GM23338 (cell line): Measurements from ENCODE around the gene RHOF. TPM values are rescaled to one million over a fixed set of nuclear protein-coding genes. Genes with fewer than 3 reads are reported as not detected.

Source experiments
- ATAC-seq: fragments of 200-7000 bp; cut with Tn5 transposase; 3 replicates; pipeline ENCODE4 v1.9.1; 2020
- DNase-seq: peaks from one replicate; pipeline ENCODE4 v3.0.0-alpha.2; 2015; ENCODE audit warnings: low spot score
- H2AFZ ChIP-seq: fragments of 200-600 bp; sonication (generic); 2 replicates; pipeline ENCODE4 v1.8.0; 2016; ENCODE audit warnings: antibody characterized with exemption, mild to moderate bottlenecking, moderate library complexity
- H3F3A ChIP-seq: fragments of 200-600 bp; sonication (generic); replicated peaks from 2 replicates; pipeline ENCODE4 v1.8.0; 2017; ENCODE audit warnings: antibody characterized with exemption, mixed run types, low read depth
- H3K27ac ChIP-seq: fragments of 200-600 bp; sonication (generic); 2 replicates; pipeline ENCODE4 v1.6.1; 2016; ENCODE audit warnings: low read depth
- H3K27me3 ChIP-seq: fragments of 200-600 bp; sonication (generic); 2 replicates; pipeline ENCODE4 v1.8.0; 2016; ENCODE audit warnings: mild to moderate bottlenecking, mixed run types, moderate library complexity; ENCODE audit not compliant: insufficient read depth
- H3K36me3 ChIP-seq: fragments of 200-600 bp; sonication (generic); 2 replicates; pipeline ENCODE4 v1.8.0; 2016; ENCODE audit warnings: mild to moderate bottlenecking; ENCODE audit not compliant: insufficient read depth
- H3K4me1 ChIP-seq: fragments of 200-600 bp; sonication (generic); 2 replicates; pipeline ENCODE4 v1.8.0; 2016; ENCODE audit warnings: mild to moderate bottlenecking, moderate library complexity; ENCODE audit not compliant: insufficient read depth
- H3K4me2 ChIP-seq: fragments of 200-600 bp; sonication (generic); 2 replicates; pipeline ENCODE4 v1.7.1; 2017; ENCODE audit warnings: mixed run types
- H3K4me3 ChIP-seq: fragments of 200-600 bp; sonication (generic); 2 replicates; pipeline ENCODE4 v1.6.1; 2016; ENCODE audit warnings: mixed run types
- H3K79me2 ChIP-seq: fragments of 200-600 bp; sonication (generic); replicated peaks from 2 replicates; pipeline ENCODE4 v1.8.0; 2017; ENCODE audit warnings: mild to moderate bottlenecking; ENCODE audit not compliant: insufficient read depth
- H3K9me2 ChIP-seq: fragments of 200-600 bp; sonication (generic); 2 replicates; pipeline ENCODE4 v1.8.0; 2017; ENCODE audit not compliant: insufficient read depth
- H4K20me1 ChIP-seq: fragments of 200-600 bp; sonication (generic); replicated peaks from 2 replicates; pipeline ENCODE4 v1.8.0; 2017; ENCODE audit warnings: mild to moderate bottlenecking; ENCODE audit not compliant: insufficient read depth
- H3K27ac Mint-ChIP-seq: 2 replicates; pipeline ENCODE4 v1.8.0; 2020; ENCODE audit warnings: inconsistent platforms, mild to moderate bottlenecking, moderate library complexity, mixed read lengths
- H3K27me3 Mint-ChIP-seq: 3 replicates; pipeline ENCODE4 v1.8.0; 2022; ENCODE audit warnings: low read depth, mild to moderate bottlenecking, moderate library complexity, mixed read lengths, inconsistent platforms; ENCODE audit not compliant: insufficient read depth, poor library complexity
- H3K36me3 Mint-ChIP-seq: 3 replicates; pipeline ENCODE4 v1.8.0; 2021; ENCODE audit warnings: low read depth, mild to moderate bottlenecking, inconsistent platforms, moderate library complexity, mixed read lengths
- H3K4me1 Mint-ChIP-seq: 3 replicates; pipeline ENCODE4 v1.8.0; 2020; ENCODE audit warnings: mild to moderate bottlenecking, inconsistent platforms, mixed read lengths
- H3K4me3 Mint-ChIP-seq: 3 replicates; pipeline ENCODE4 v1.8.0; 2021; ENCODE audit warnings: moderate library complexity, mild to moderate bottlenecking, inconsistent platforms, mixed read lengths
- H3K9me3 Mint-ChIP-seq: 3 replicates; pipeline ENCODE4 v1.8.0; 2020; ENCODE audit warnings: moderate library complexity, mild to moderate bottlenecking, inconsistent platforms, mixed read lengths
- CREB1 ChIP-seq: fragments of 250-450 bp; sonication (Bioruptor Pico); IDR thresholded peaks from 2 replicates; pipeline ENCODE4 v1.5.0; 2020; ENCODE audit warnings: low read depth, mild to moderate bottlenecking, moderate library complexity
- EZH2 ChIP-seq: fragments of 200-600 bp; sonication (generic); IDR thresholded peaks from one replicate; pipeline ENCODE4 v1.8.0; 2017; ENCODE audit warnings: antibody characterized with exemption, mild to moderate bottlenecking, low read depth; ENCODE audit not compliant: unreplicated experiment
- EZH2phosphoT487 ChIP-seq: fragments of 200-600 bp; sonication (generic); IDR thresholded peaks from one replicate; pipeline ENCODE4 v1.8.1; 2018; ENCODE audit warnings: antibody characterized with exemption; ENCODE audit not compliant: unreplicated experiment
- JUNB ChIP-seq: IDR thresholded peaks from one replicate; pipeline ENCODE4 v1.6.1; 2016; ENCODE audit warnings: antibody characterized with exemption; ENCODE audit not compliant: unreplicated experiment
- NANOG ChIP-seq: IDR thresholded peaks from 2 replicates; pipeline ENCODE4 v1.6.1; 2016; ENCODE audit warnings: antibody characterized with exemption, borderline replicate concordance
- POLR2AphosphoS5 ChIP-seq: IDR thresholded peaks from 2 replicates; pipeline ENCODE4 v1.6.1; 2016; ENCODE audit warnings: antibody characterized with exemption, low read depth
- STAT1 ChIP-seq: IDR thresholded peaks from one replicate; pipeline ENCODE4 v1.6.1; 2016; ENCODE audit warnings: antibody characterized with exemption; ENCODE audit not compliant: unreplicated experiment
- ZNF114 ChIP-seq: fragments of 250-450 bp; sonication (Bioruptor Pico); IDR thresholded peaks from 2 replicates; pipeline ENCODE4 v1.5.0; 2020; ENCODE audit warnings: mild to moderate bottlenecking, moderate library complexity
- ZNF331 ChIP-seq: fragments of 250-450 bp; sonication (Bioruptor Pico); IDR thresholded peaks from 2 replicates; pipeline ENCODE4 v1.5.0; 2020; ENCODE audit warnings: low read depth, mild to moderate bottlenecking, moderate library complexity
- polyA plus RNA-seq: library from polyadenylated mRNA; unstranded; fragments of >200 nt; fragmentation: Nextera tagmentation; extraction: Ambion mirVana; gene quantifications from 2 replicates; pipeline ENCODE4 v1.2.1, GENCODE V29; 2016
- total RNA-seq: library from RNA; depleted of rRNA; stranded (reverse); fragments of >200 nt; shearing (Covaris generic); gene quantifications from 2 replicates; pipeline ENCODE4 v1.2.3, GENCODE V29; 2014
- TF ChIP-seq, protein P1 (sequence below): fragments of 250-450 bp; sonication (Bioruptor Pico); IDR thresholded peaks from 2 replicates; pipeline ENCODE4 v1.5.0; 2020; ENCODE audit warnings: mild to moderate bottlenecking, moderate library complexity
- TF ChIP-seq, protein P2 (sequence below): IDR thresholded peaks from one replicate; pipeline ENCODE4 v1.6.1; 2018; ENCODE audit warnings: antibody characterized with exemption; ENCODE audit not compliant: unreplicated experiment
- TF ChIP-seq, protein P3 (sequence below), 2 experiments: fragments of 200-600 bp in 1 of 2; sonication (generic) in 1 of 2; conservative IDR thresholded peaks; 2 replicates each; pipeline versions ENCODE4 v1.5.1 to v1.6.1; 2016 to 2017; ENCODE audit warnings: antibody characterized with exemption in 2 of 2, low read depth in 2 of 2, mild to moderate bottlenecking in 2 of 2, moderate library complexity in 1 of 2
- TF ChIP-seq, protein P4 (sequence below): IDR thresholded peaks from 2 replicates; pipeline ENCODE4 v1.6.1; 2016; ENCODE audit warnings: antibody characterized with exemption

The RHOF gene
- total and polyA plus RNA-seq, 2 experiments from 2014 or later = 10.5 to 53.4 TPM

DNA sequence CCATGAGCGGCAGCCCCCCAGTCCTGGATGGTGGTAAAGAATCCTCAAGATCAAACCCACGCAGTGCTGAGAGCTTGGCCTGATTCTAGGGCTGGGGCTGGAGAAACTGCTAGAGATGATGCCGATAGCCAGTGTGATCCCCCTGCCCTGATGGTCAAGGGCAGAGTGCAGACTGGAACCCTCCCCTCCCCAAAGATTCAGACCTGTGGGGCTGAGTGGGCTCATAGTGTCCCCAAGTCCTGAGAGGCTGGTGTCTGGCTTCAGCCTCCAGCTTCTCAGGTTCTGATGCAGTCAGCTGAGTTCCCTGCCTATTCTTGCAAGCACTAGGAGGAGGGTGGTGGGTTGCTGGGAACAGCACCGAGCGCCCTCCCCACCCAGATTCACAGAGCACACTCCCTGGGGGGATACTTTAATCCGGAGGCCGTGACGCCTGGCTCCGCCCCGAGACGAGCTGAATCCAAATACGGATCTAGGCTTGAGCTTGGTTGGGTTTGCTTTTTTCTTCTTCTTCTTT lies 11.9 kb downstream of the RHOF start:
- H3K27ac ChIP-seq = no peak overlapping the region
- no peak overlapping the region for H3K4me2 ChIP-seq
- peaks cover 17% of the 10 kb centered on the region for H3K36me3 Mint-ChIP-seq
- H3K4me3 Mint-ChIP-seq = no peak overlapping the region; the same call in 2 of the 3 replicates
- no peak overlapping the region for H3K4me3 ChIP-seq
- no peaks in the 10 kb centered on the region for H3K27me3 ChIP-seq
- no peaks in the 10 kb centered on the region for H3K79me2 ChIP-seq
- no peaks in the 10 kb centered on the region for H3K9me2 ChIP-seq
- peaks cover 14% of the 10 kb centered on the region for H3K4me1 Mint-ChIP-seq
- no peak overlapping the region for H3K27ac Mint-ChIP-seq
- TF ChIP-seq, protein P1, sequence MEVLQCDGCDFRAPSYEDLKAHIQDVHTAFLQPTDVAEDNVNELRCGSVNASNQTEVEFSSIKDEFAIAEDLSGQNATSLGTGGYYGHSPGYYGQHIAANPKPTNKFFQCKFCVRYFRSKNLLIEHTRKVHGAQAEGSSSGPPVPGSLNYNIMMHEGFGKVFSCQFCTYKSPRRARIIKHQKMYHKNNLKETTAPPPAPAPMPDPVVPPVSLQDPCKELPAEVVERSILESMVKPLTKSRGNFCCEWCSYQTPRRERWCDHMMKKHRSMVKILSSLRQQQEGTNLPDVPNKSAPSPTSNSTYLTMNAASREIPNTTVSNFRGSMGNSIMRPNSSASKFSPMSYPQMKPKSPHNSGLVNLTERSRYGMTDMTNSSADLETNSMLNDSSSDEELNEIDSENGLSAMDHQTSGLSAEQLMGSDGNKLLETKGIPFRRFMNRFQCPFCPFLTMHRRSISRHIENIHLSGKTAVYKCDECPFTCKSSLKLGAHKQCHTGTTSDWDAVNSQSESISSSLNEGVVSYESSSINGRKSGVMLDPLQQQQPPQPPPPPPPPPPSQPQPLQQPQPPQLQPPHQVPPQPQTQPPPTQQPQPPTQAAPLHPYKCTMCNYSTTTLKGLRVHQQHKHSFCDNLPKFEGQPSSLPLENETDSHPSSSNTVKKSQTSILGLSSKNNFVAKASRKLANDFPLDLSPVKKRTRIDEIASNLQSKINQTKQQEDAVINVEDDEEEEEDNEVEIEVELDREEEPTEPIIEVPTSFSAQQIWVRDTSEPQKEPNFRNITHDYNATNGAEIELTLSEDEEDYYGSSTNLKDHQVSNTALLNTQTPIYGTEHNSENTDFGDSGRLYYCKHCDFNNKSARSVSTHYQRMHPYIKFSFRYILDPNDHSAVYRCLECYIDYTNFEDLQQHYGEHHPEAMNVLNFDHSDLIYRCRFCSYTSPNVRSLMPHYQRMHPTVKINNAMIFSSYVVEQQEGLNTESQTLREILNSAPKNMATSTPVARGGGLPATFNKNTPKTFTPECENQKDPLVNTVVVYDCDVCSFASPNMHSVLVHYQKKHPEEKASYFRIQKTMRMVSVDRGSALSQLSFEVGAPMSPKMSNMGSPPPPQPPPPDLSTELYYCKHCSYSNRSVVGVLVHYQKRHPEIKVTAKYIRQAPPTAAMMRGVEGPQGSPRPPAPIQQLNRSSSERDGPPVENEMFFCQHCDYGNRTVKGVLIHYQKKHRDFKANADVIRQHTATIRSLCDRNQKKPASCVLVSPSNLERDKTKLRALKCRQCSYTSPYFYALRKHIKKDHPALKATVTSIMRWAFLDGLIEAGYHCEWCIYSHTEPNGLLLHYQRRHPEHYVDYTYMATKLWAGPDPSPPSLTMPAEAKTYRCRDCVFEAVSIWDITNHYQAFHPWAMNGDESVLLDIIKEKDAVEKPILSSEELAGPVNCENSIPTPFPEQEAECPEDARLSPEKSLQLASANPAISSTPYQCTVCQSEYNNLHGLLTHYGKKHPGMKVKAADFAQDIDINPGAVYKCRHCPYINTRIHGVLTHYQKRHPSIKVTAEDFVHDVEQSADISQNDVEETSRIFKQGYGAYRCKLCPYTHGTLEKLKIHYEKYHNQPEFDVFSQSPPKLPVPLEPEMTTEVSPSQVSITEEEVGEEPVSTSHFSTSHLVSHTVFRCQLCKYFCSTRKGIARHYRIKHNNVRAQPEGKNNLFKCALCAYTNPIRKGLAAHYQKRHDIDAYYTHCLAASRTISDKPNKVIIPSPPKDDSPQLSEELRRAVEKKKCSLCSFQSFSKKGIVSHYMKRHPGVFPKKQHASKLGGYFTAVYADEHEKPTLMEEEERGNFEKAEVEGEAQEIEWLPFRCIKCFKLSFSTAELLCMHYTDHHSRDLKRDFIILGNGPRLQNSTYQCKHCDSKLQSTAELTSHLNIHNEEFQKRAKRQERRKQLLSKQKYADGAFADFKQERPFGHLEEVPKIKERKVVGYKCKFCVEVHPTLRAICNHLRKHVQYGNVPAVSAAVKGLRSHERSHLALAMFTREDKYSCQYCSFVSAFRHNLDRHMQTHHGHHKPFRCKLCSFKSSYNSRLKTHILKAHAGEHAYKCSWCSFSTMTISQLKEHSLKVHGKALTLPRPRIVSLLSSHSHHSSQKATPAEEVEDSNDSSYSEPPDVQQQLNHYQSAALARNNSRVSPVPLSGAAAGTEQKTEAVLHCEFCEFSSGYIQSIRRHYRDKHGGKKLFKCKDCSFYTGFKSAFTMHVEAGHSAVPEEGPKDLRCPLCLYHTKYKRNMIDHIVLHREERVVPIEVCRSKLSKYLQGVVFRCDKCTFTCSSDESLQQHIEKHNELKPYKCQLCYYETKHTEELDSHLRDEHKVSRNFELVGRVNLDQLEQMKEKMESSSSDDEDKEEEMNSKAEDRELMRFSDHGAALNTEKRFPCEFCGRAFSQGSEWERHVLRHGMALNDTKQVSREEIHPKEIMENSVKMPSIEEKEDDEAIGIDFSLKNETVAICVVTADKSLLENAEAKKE (CRISPR knock-in tag) = no peak
- no peak for TF ChIP-seq ZNF331 (CRISPR knock-in tag)
- TF ChIP-seq, protein P2, sequence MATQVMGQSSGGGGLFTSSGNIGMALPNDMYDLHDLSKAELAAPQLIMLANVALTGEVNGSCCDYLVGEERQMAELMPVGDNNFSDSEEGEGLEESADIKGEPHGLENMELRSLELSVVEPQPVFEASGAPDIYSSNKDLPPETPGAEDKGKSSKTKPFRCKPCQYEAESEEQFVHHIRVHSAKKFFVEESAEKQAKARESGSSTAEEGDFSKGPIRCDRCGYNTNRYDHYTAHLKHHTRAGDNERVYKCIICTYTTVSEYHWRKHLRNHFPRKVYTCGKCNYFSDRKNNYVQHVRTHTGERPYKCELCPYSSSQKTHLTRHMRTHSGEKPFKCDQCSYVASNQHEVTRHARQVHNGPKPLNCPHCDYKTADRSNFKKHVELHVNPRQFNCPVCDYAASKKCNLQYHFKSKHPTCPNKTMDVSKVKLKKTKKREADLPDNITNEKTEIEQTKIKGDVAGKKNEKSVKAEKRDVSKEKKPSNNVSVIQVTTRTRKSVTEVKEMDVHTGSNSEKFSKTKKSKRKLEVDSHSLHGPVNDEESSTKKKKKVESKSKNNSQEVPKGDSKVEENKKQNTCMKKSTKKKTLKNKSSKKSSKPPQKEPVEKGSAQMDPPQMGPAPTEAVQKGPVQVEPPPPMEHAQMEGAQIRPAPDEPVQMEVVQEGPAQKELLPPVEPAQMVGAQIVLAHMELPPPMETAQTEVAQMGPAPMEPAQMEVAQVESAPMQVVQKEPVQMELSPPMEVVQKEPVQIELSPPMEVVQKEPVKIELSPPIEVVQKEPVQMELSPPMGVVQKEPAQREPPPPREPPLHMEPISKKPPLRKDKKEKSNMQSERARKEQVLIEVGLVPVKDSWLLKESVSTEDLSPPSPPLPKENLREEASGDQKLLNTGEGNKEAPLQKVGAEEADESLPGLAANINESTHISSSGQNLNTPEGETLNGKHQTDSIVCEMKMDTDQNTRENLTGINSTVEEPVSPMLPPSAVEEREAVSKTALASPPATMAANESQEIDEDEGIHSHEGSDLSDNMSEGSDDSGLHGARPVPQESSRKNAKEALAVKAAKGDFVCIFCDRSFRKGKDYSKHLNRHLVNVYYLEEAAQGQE = no peak
- TF ChIP-seq, protein P3, sequence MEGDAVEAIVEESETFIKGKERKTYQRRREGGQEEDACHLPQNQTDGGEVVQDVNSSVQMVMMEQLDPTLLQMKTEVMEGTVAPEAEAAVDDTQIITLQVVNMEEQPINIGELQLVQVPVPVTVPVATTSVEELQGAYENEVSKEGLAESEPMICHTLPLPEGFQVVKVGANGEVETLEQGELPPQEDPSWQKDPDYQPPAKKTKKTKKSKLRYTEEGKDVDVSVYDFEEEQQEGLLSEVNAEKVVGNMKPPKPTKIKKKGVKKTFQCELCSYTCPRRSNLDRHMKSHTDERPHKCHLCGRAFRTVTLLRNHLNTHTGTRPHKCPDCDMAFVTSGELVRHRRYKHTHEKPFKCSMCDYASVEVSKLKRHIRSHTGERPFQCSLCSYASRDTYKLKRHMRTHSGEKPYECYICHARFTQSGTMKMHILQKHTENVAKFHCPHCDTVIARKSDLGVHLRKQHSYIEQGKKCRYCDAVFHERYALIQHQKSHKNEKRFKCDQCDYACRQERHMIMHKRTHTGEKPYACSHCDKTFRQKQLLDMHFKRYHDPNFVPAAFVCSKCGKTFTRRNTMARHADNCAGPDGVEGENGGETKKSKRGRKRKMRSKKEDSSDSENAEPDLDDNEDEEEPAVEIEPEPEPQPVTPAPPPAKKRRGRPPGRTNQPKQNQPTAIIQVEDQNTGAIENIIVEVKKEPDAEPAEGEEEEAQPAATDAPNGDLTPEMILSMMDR (conservative IDR thresholded peaks at IDR 0.05; ENCODE audit: low read depth in 2 of 2) = no peak
- no peak for TF ChIP-seq EZH2phosphoT487
- TF ChIP-seq JUNB = no peak
- TF ChIP-seq CREB1 (CRISPR knock-in tag) = no peak
- no peak for TF ChIP-seq NANOG
- TF ChIP-seq POLR2AphosphoS5 = no peak
- TF ChIP-seq STAT1 = no peak
- TF ChIP-seq, protein P4, sequence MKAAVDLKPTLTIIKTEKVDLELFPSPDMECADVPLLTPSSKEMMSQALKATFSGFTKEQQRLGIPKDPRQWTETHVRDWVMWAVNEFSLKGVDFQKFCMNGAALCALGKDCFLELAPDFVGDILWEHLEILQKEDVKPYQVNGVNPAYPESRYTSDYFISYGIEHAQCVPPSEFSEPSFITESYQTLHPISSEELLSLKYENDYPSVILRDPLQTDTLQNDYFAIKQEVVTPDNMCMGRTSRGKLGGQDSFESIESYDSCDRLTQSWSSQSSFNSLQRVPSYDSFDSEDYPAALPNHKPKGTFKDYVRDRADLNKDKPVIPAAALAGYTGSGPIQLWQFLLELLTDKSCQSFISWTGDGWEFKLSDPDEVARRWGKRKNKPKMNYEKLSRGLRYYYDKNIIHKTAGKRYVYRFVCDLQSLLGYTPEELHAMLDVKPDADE = no peak
- TF ChIP-seq EZH2 = no peak
- no peak for TF ChIP-seq ZNF114 (CRISPR knock-in tag)
- DNase-seq (no peak), ATAC-seq (peak; percentile 21)
- peaks cover 11% of the 10 kb centered on the region for H3K4me1 ChIP-seq
- H4K20me1 ChIP-seq = peaks cover 40% of the 10 kb centered on the region
- 0 out of 2 replicates have a peak, but pooled peaks cover 14% of the 10 kb centered on the region for H3F3A ChIP-seq
- no peak overlapping the region for H2AFZ ChIP-seq
- H3K27me3 Mint-ChIP-seq = peaks cover 23% of the 10 kb centered on the region
- H3K36me3 ChIP-seq = 0 out of 2 replicates have a peak, but pooled peaks cover 5% of the 10 kb centered on the region
- no peaks in the 10 kb centered on the region for H3K9me3 Mint-ChIP-seq
